ENCODE results near the gene PROSER2. TPM values are rescaled to one million over a fixed set of nuclear protein-coding genes. Genes with fewer than 3 reads are reported as not detected.

Gene PROSER2
- total RNA-seq, 1 experiment from 2014 or later: 10.6 TPM

GRCh38 chr10:11849277-11849676, 26.1 kb downstream of the PROSER2 start:
- no peak overlapping the region for H2BK15ac ChIP-seq (ENCODE audit: low read depth, low read length)
- no peaks in the 10 kb centered on the region for H3K9me3 Mint-ChIP-seq
- WGBS (ENCODE audit: extremely low coverage, insufficient read length, low lambda C conversion rate): no CpG with 5 or more reads among the region's 1 CpG
- no peak overlapping the region for H3T11ph ChIP-seq (ENCODE audit: low read length)
- no peak overlapping the region for H3K9ac ChIP-seq (ENCODE audit: extremely low read depth, insufficient read length, low read length)
- H3K36me3 Mint-ChIP-seq (ENCODE audit: insufficient read depth in 1 of 3, low read depth in 3 of 3): peaks cover 10 to 20% (median 13%) of the 10 kb centered on the region in 3 experiments
- no peak overlapping the region for H2BK20ac ChIP-seq (ENCODE audit: low read depth, low read length, poor library complexity, severe bottlenecking)
- no peaks in the 10 kb centered on the region for H3K9me3 ChIP-seq (ENCODE audit: control insufficient read depth, low read depth, low read length)
- no peak overlapping the region for H3K56ac ChIP-seq (ENCODE audit: insufficient read length, low read depth, low read length)
- H4K91ac ChIP-seq (ENCODE audit: insufficient read length, low read depth, low read length): no peak overlapping the region
- H3K27me3 ChIP-seq (ENCODE audit: insufficient read depth, low read length): no peaks in the 10 kb centered on the region
- no peak overlapping the region for H2AFZ ChIP-seq (ENCODE audit: low read length)
- H4K5ac ChIP-seq (ENCODE audit: insufficient read length, low read depth, low read length): no peak overlapping the region
- no peaks in the 10 kb centered on the region for H3K79me2 ChIP-seq (ENCODE audit: insufficient read depth, low read length)
- no peak overlapping the region for H3K14ac ChIP-seq (ENCODE audit: insufficient read depth, low read length)
- H3K27me3 Mint-ChIP-seq (ENCODE audit: low read depth): no peaks in the 10 kb centered on the region
- DNase-seq: no peak
- H3K4me1 Mint-ChIP-seq: peaks cover 2 to 5% of the 10 kb centered on the region in 2 experiments; a peak in 2 of 4 replicates
- H3K4me2 ChIP-seq (ENCODE audit: insufficient read depth, insufficient read length, low read length): no peak overlapping the region
- H2BK12ac ChIP-seq (ENCODE audit: insufficient read length, low read depth, low read length): no peak overlapping the region
- TF ChIP-seq CTCF (conservative IDR thresholded peaks at IDR 0.05): no peak
- no peak overlapping the region for H3K27ac ChIP-seq (ENCODE audit: insufficient read length, low read depth, low read length)
- no peak overlapping the region for H2BK120ac ChIP-seq (ENCODE audit: low read depth, low read length, poor library complexity, severe bottlenecking)
- no peak overlapping the region for H3K4ac ChIP-seq (ENCODE audit: low read depth, low read length)
- no peaks in the 10 kb centered on the region for H3K23me2 ChIP-seq (ENCODE audit: insufficient read length, low read depth, low read length, poor library complexity, severe bottlenecking)
- no peak overlapping the region for H2BK5ac ChIP-seq (ENCODE audit: insufficient read length, low read length)
- no peaks in the 10 kb centered on the region for H3K79me1 ChIP-seq (ENCODE audit: insufficient read depth, low read depth, low read length, poor library complexity, severe bottlenecking)
- H4K20me1 ChIP-seq (ENCODE audit: control insufficient read depth, insufficient read depth, insufficient read length): no peaks in the 10 kb centered on the region
- no peak overlapping the region for H3K23ac ChIP-seq (ENCODE audit: insufficient read length, low read depth, low read length)
- H3K4me3 Mint-ChIP-seq: no peak overlapping the region
- no peak overlapping the region; a peak in 1 of 7 replicates for H3K27ac Mint-ChIP-seq
- H3K18ac ChIP-seq (ENCODE audit: insufficient read length, low read depth, low read length): no peak overlapping the region
- H2AK5ac ChIP-seq (ENCODE audit: insufficient read length, low read length): no peak overlapping the region
- no peaks in the 10 kb centered on the region for H3K4me1 ChIP-seq (ENCODE audit: insufficient read depth, low read length)
- no peak overlapping the region for H4K8ac ChIP-seq (replicated peaks; ENCODE audit: insufficient read length, low read depth, low read length)
